WTC11 (cell line): Measurements from ENCODE around the gene C11orf71. TPM values are rescaled to one million over a fixed set of nuclear protein-coding genes. Genes with fewer than 3 reads are reported as not detected.

ENCODE experiments used
- ATAC-seq: fragments of 200-7000 bp; cut with Tn5 transposase; 2 replicates; pipeline ENCODE4 v1.10.0; 2021; ENCODE audit warnings: mild to moderate bottlenecking, moderate library complexity
- CTCF ChIA-PET: fragments of 300-600 bp; sonication (Branson Sonifier 250); formaldehyde crosslinking; loops from one replicate; lab custom pipeline; 2021; ENCODE audit warnings: antibody characterized with exemption; lab: Charles Lee
- POLR2A ChIA-PET: fragments of 350-600 bp; sonication (Branson Sonifier 250); formaldehyde crosslinking; loops from one replicate; lab custom pipeline; 2021; ENCODE audit warnings: antibody characterized with exemption; lab: Charles Lee
- DNase-seq: peaks from one replicate; pipeline ENCODE4 v3.0.0; 2021; ENCODE audit warnings: low spot score
- H3K27ac Mint-ChIP-seq: 2 replicates; pipeline ENCODE4 v1.8.0; 2021; ENCODE audit warnings: mixed read lengths
- H3K27me3 Mint-ChIP-seq: 2 replicates; pipeline ENCODE4 v1.8.0; 2021; ENCODE audit warnings: low read depth, mild to moderate bottlenecking, moderate library complexity, mixed read lengths
- H3K36me3 Mint-ChIP-seq: 2 replicates; pipeline ENCODE4 v1.8.0; 2021; ENCODE audit warnings: mixed read lengths
- H3K4me1 Mint-ChIP-seq: 2 replicates; pipeline ENCODE4 v1.8.0; 2022; ENCODE audit warnings: mixed read lengths
- H3K4me3 Mint-ChIP-seq: 2 replicates; pipeline ENCODE4 v1.8.0; 2021; ENCODE audit warnings: mild to moderate bottlenecking, moderate library complexity, mixed read lengths
- H3K9me3 Mint-ChIP-seq: 2 replicates; pipeline ENCODE4 v1.8.0; 2021; ENCODE audit warnings: mixed read lengths
- AFF4 ChIP-seq: sonication (generic); formaldehyde crosslinking; IDR thresholded peaks from 2 replicates; pipeline ENCODE4 v1.8.1; 2023; ENCODE audit warnings: mild to moderate bottlenecking, missing genetic modification reagents, borderline replicate concordance
- CBFB ChIP-seq: sonication (generic); formaldehyde crosslinking; IDR thresholded peaks from 2 replicates; pipeline ENCODE4 v1.8.1; 2022; ENCODE audit warnings: mild to moderate bottlenecking, low read depth, missing genetic modification reagents
- CDX4 ChIP-seq: fragments of 250-450 bp; sonication (Bioruptor Pico); IDR thresholded peaks from 2 replicates; pipeline ENCODE4 v1.9.0; 2021; ENCODE audit warnings: moderate library complexity, mild to moderate bottlenecking, inconsistent platforms, borderline replicate concordance
- CREM ChIP-seq: sonication (generic); formaldehyde crosslinking; IDR thresholded peaks from 2 replicates; pipeline ENCODE4 v1.8.1; 2022; ENCODE audit warnings: mild to moderate bottlenecking, missing genetic modification reagents, moderate library complexity
- CTCF ChIP-seq: fragments of 200-600 bp; IDR thresholded peaks from 2 replicates; pipeline ENCODE4 v1.8.0; 2022; ENCODE audit warnings: antibody characterized with exemption
- E2F4 ChIP-seq: sonication (generic); formaldehyde crosslinking; IDR thresholded peaks from 2 replicates; pipeline ENCODE4 v1.8.1; 2022; ENCODE audit warnings: low read depth, mild to moderate bottlenecking, moderate library complexity, missing genetic modification reagents, borderline replicate concordance
- EMX1 ChIP-seq: fragments of 250-450 bp; sonication (Bioruptor Pico); IDR thresholded peaks from 2 replicates; pipeline ENCODE4 v1.8.0; 2021; ENCODE audit warnings: mild to moderate bottlenecking
- FOXK1 ChIP-seq: sonication (generic); formaldehyde crosslinking; IDR thresholded peaks from 2 replicates; pipeline ENCODE4 v1.8.0; 2022; ENCODE audit warnings: mild to moderate bottlenecking, moderate library complexity, missing genetic modification reagents
- MAX ChIP-seq: sonication (generic); formaldehyde crosslinking; IDR thresholded peaks from 2 replicates; pipeline ENCODE4 v1.8.0; 2022; ENCODE audit warnings: mild to moderate bottlenecking, missing genetic modification reagents
- OVOL2 ChIP-seq: fragments of 250-450 bp; sonication (Bioruptor Pico); IDR thresholded peaks from 2 replicates; pipeline ENCODE4 v1.9.0; 2021; ENCODE audit warnings: mild to moderate bottlenecking, borderline replicate concordance
- ZNF232 ChIP-seq: sonication (generic); formaldehyde crosslinking; IDR thresholded peaks from 2 replicates; pipeline ENCODE4 v1.8.0; 2022; ENCODE audit warnings: mild to moderate bottlenecking, missing genetic modification reagents
- ZNF396 ChIP-seq: fragments of 250-450 bp; sonication (Bioruptor Pico); IDR thresholded peaks from 2 replicates; pipeline ENCODE4 v1.8.0; 2021; ENCODE audit warnings: mild to moderate bottlenecking, moderate library complexity, borderline replicate concordance
- ZNF671 ChIP-seq: fragments of 250-450 bp; sonication (Bioruptor Pico); IDR thresholded peaks from 2 replicates; pipeline ENCODE4 v1.8.0; 2021; ENCODE audit warnings: mild to moderate bottlenecking
- total RNA-seq: library from RNA; stranded (reverse); gene quantifications from 3 replicates; pipeline ENCODE4 v1.2.3, GENCODE V29; 2021
- TF ChIP-seq, protein P1 (sequence below): sonication (generic); formaldehyde crosslinking; IDR thresholded peaks from 2 replicates; pipeline ENCODE4 v1.8.1; 2022; ENCODE audit warnings: low read depth, missing genetic modification reagents, borderline replicate concordance
- TF ChIP-seq, protein P2 (sequence below): sonication (generic); formaldehyde crosslinking; IDR thresholded peaks from 2 replicates; pipeline ENCODE4 v1.8.0; 2023; ENCODE audit warnings: mild to moderate bottlenecking, missing genetic modification reagents
- TF ChIP-seq, protein P3 (sequence below): sonication (generic); formaldehyde crosslinking; conservative IDR thresholded peaks from 2 replicates; pipeline ENCODE4 v1.8.1; 2023; ENCODE audit warnings: mild to moderate bottlenecking, low read depth, missing genetic modification reagents, moderate library complexity

Gene C11orf71
- total RNA-seq, 1 experiment from 2014 or later, result 5.9 TPM

- Mint-ChIP-seq H3K27ac (no peak overlapping the region), H3K36me3 (peaks cover 61% of the 10 kb centered on the region), H3K4me3 (no peak overlapping the region), H3K27me3 (no peaks in the 10 kb centered on the region), H3K9me3 (no peaks in the 10 kb centered on the region), H3K4me1 (peaks cover 14% of the 10 kb centered on the region)
- ChIA-PET POLR2A (no interaction called here), CTCF (no interaction called here)
- no peak for DNase-seq
- no peak for ATAC-seq
- TF ChIP-seq CTCF (no peak), CREM (CRISPR knock-in tag) (no peak), OVOL2 (CRISPR knock-in tag) (no peak), ZNF671 (CRISPR knock-in tag) (no peak), CDX4 (CRISPR knock-in tag) (no peak), MAX (CRISPR knock-in tag) (no peak), ZNF396 (CRISPR knock-in tag) (no peak), EMX1 (CRISPR knock-in tag) (no peak), E2F4 (CRISPR knock-in tag) (no peak), CBFB (CRISPR knock-in tag) (no peak), FOXK1 (CRISPR knock-in tag) (no peak), ZNF232 (no peak), AFF4 (no peak)
- TF ChIP-seq, protein P1, sequence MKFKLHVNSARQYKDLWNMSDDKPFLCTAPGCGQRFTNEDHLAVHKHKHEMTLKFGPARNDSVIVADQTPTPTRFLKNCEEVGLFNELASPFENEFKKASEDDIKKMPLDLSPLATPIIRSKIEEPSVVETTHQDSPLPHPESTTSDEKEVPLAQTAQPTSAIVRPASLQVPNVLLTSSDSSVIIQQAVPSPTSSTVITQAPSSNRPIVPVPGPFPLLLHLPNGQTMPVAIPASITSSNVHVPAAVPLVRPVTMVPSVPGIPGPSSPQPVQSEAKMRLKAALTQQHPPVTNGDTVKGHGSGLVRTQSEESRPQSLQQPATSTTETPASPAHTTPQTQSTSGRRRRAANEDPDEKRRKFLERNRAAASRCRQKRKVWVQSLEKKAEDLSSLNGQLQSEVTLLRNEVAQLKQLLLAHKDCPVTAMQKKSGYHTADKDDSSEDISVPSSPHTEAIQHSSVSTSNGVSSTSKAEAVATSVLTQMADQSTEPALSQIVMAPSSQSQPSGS (CRISPR knock-in tag), result no peak
- TF ChIP-seq, protein P2, sequence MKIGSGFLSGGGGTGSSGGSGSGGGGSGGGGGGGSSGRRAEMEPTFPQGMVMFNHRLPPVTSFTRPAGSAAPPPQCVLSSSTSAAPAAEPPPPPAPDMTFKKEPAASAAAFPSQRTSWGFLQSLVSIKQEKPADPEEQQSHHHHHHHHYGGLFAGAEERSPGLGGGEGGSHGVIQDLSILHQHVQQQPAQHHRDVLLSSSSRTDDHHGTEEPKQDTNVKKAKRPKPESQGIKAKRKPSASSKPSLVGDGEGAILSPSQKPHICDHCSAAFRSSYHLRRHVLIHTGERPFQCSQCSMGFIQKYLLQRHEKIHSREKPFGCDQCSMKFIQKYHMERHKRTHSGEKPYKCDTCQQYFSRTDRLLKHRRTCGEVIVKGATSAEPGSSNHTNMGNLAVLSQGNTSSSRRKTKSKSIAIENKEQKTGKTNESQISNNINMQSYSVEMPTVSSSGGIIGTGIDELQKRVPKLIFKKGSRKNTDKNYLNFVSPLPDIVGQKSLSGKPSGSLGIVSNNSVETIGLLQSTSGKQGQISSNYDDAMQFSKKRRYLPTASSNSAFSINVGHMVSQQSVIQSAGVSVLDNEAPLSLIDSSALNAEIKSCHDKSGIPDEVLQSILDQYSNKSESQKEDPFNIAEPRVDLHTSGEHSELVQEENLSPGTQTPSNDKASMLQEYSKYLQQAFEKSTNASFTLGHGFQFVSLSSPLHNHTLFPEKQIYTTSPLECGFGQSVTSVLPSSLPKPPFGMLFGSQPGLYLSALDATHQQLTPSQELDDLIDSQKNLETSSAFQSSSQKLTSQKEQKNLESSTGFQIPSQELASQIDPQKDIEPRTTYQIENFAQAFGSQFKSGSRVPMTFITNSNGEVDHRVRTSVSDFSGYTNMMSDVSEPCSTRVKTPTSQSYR (CRISPR knock-in tag), result no peak
- TF ChIP-seq, protein P3, sequence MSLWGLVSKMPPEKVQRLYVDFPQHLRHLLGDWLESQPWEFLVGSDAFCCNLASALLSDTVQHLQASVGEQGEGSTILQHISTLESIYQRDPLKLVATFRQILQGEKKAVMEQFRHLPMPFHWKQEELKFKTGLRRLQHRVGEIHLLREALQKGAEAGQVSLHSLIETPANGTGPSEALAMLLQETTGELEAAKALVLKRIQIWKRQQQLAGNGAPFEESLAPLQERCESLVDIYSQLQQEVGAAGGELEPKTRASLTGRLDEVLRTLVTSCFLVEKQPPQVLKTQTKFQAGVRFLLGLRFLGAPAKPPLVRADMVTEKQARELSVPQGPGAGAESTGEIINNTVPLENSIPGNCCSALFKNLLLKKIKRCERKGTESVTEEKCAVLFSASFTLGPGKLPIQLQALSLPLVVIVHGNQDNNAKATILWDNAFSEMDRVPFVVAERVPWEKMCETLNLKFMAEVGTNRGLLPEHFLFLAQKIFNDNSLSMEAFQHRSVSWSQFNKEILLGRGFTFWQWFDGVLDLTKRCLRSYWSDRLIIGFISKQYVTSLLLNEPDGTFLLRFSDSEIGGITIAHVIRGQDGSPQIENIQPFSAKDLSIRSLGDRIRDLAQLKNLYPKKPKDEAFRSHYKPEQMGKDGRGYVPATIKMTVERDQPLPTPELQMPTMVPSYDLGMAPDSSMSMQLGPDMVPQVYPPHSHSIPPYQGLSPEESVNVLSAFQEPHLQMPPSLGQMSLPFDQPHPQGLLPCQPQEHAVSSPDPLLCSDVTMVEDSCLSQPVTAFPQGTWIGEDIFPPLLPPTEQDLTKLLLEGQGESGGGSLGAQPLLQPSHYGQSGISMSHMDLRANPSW, result no peak
These were observed 48.6 kb upstream of the C11orf71 start for GRCh38 chr11:114448749-114449482.
